Measurements from ENCODE around the gene FUNDC1.

FUNDC1 gene

DNA sequence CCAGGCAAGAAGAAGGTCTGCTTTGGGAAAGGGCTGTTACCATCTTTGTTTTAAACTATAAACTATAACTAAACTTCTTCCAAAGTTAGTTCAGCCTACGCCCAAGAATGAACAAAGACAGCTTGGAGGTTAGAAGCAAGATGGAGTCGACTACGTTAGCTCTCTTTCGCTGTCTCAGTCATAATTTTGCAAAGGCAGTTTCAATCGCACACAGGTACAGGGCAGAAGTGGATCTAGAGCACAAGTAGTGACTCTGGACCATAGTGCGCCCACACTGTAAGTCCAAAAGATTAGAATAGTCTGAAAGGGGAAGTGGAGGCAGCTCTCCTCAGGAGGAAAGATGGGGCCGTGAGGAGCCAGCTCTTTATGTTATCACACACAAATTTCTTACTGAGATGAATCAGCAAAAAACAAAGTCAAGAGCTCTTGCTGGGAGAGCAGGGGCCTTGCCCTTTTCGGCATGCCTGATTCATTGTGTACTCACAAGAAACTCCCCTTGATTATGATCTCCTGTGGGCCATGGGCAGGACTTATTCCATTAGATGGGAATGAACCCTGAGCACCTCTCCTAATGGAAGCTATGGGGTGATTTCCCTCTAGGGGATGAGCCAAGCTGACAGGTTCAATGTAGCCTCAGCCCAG lies 58.6 kb downstream of the FUNDC1 start:
- in situ Hi-C loops (cut with HindIII; ENCODE audit: low sequenced_read_pairs), result no loop called here
- TF ChIP-seq CTCF (IDR thresholded peaks at IDR 0.05; ENCODE audit: low read depth, low read length, missing control alignments), result no peak
- DNase-seq (ENCODE audit: low read depth), result no peak
- no peak overlapping the region for H3K4me3 ChIP-seq (ENCODE audit: low read depth, low read length)

DNA sequence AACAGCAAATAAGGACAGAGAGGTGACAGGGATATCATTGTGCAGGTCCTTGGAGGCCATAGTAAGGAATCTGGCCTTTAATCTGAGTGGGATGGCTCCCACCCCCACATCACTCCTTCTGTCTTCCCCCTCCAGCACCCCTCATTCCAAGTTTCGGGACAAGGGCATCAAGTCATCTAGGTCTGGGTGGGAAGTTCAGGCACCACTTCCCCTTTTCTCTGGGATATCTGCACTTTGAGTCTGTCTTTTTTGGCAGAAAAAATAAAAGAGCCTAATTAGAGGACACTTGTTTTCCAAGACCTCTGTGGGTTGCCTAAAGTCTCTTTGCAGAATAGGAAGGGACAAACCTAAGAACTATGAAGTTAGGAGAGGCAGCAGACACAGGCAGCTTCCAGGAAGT lies 60.1 kb downstream of the FUNDC1 start:
- in situ Hi-C loops (cut with HindIII; ENCODE audit: low sequenced_read_pairs), result no loop called here
- no peak for DNase-seq (ENCODE audit: low read depth)
- H3K4me3 ChIP-seq (ENCODE audit: low read depth, low read length), result no peak overlapping the region
- no peak for TF ChIP-seq CTCF (IDR thresholded peaks at IDR 0.05; ENCODE audit: low read depth, low read length, missing control alignments)

GRCh38 chrX:44480591-44480990 lies 62.1 kb downstream of the FUNDC1 start:
- in situ Hi-C loops (cut with HindIII; ENCODE audit: low sequenced_read_pairs), result no loop called here
- TF ChIP-seq CTCF (IDR thresholded peaks at IDR 0.05; ENCODE audit: low read depth, low read length, missing control alignments), result no peak
- H3K4me3 ChIP-seq (ENCODE audit: low read depth, low read length), result no peak overlapping the region
- DNase-seq (ENCODE audit: low read depth), result no peak

GRCh38 chrX:44474410-44474809 lies 68.2 kb downstream of the FUNDC1 start:
- no peak overlapping the region for H3K4me3 ChIP-seq (ENCODE audit: low read depth, low read length)
- no peak for DNase-seq (ENCODE audit: low read depth)
- in situ Hi-C loops (cut with HindIII; ENCODE audit: low sequenced_read_pairs), result no loop called here
- TF ChIP-seq CTCF (IDR thresholded peaks at IDR 0.05; ENCODE audit: low read depth, low read length, missing control alignments), result no peak

Measured in astrocyte of the cerebellum (primary cell).